OCI-LY7 (cell line): ENCODE results near the gene VWA8.

Experiments used
- CTCF ChIP-seq: fragments of 200-600 bp; sonication (generic); conservative IDR thresholded peaks from 2 replicates; pipeline ENCODE4 v1.5.1; 2014; ENCODE audit warnings: mild to moderate bottlenecking, antibody characterized with exemption, low read length, moderate library complexity, mixed read lengths
- EZH2phosphoT487 ChIP-seq: fragments of 200-600 bp; sonication (generic); IDR thresholded peaks from 2 replicates; pipeline ENCODE4 v1.6.1; 2018; ENCODE audit warnings: low read depth, borderline replicate concordance, mild to moderate bottlenecking, mixed run types, antibody characterized with exemption, low read length, moderate library complexity, mixed read lengths

- no peak for TF ChIP-seq CTCF
- no peak for TF ChIP-seq EZH2phosphoT487
Measured at GRCh38 chr13:41567363-41567762, 393.5 kb downstream of the VWA8 start.
